Suprapubic skin (tissue), 4 donors: Measurements from ENCODE around the gene LRRC4C. TPM values are rescaled to one million over a fixed set of nuclear protein-coding genes. Genes with fewer than 3 reads are reported as not detected.

Experiments
- DNase-seq, 2 donors: peaks; one replicate each; pipeline ENCODE4 v3.0.0-alpha.2; 2019; ENCODE audit warnings: low spot score in 2 of 2
- H3K27ac ChIP-seq: fragments of 200-600 bp; sonication (generic); one replicate; pipeline ENCODE4 v1.5.1; 2019
- H3K27me3 ChIP-seq: fragments of 200-600 bp; sonication (generic); one replicate; pipeline ENCODE4 v1.5.1; 2019
- H3K36me3 ChIP-seq: fragments of 200-600 bp; sonication (generic); one replicate; pipeline ENCODE4 v1.5.1; 2019
- H3K4me1 ChIP-seq: fragments of 200-600 bp; sonication (generic); one replicate; pipeline ENCODE4 v1.5.1; 2019
- H3K4me3 ChIP-seq: fragments of 200-600 bp; sonication (generic); one replicate; pipeline ENCODE4 v1.5.1; 2019; ENCODE audit warnings: mild to moderate bottlenecking
- H3K9me3 ChIP-seq: fragments of 200-600 bp; sonication (generic); one replicate; pipeline ENCODE4 v1.5.1; 2019
- CTCF ChIP-seq, 2 donors: fragments of 200-600 bp in 1 of 2; fragments of 450-650 bp in 1 of 2; sonication (generic) in 1 of 2; IDR thresholded peaks; one replicate each; pipeline ENCODE4 v1.5.1; 2016 to 2019; ENCODE audit warnings: antibody characterized with exemption in 2 of 2, mild to moderate bottlenecking in 1 of 2, moderate library complexity in 1 of 2
- EP300 ChIP-seq: sonication (generic); formaldehyde crosslinking; IDR thresholded peaks from one replicate; pipeline ENCODE4 v1.6.1; 2017; ENCODE audit warnings: antibody characterized with exemption
- POLR2A ChIP-seq, 2 donors: fragments of 450-650 bp; IDR thresholded peaks; one replicate each; pipeline ENCODE4 v1.6.1; 2017; ENCODE audit warnings: antibody characterized with exemption in 2 of 2, mild to moderate bottlenecking in 2 of 2, moderate library complexity in 2 of 2
- POLR2AphosphoS5 ChIP-seq, 3 donors: sonication (generic); formaldehyde crosslinking; IDR thresholded peaks; one replicate each; pipeline ENCODE4 v1.6.1; 2017; ENCODE audit warnings: antibody characterized with exemption in 3 of 3
- WGBS: methylation state at CpG from one replicate; pipeline ENCODE4 v1.1.5; 2018; 5-methylcytosine and 5-hydroxymethylcytosine counted together
- total RNA-seq, 4 donors: library from RNA; depleted of rRNA; stranded (reverse); fragments of >200 nt; gene quantifications; one replicate each; pipeline ENCODE4 v1.1.0, GENCODE V29; 2016

The LRRC4C gene
- total RNA-seq, 4 donors from 2014 or later, result 0.19 to 1.1 (median 0.60) TPM; not detected in 1

GRCh38 chr11:40306938-40307548 lies 1152.4 kb downstream of the LRRC4C start:
- Histone ChIP-seq H3K27me3 (no peaks in the 10 kb centered on the region), H3K36me3 (no peaks in the 10 kb centered on the region), H3K4me3 (no peak overlapping the region), H3K27ac (no peak overlapping the region), H3K4me1 (no peaks in the 10 kb centered on the region), H3K9me3 (no peaks in the 10 kb centered on the region)
- no peak for DNase-seq
- WGBS, result 19% methylated on average over 1 of the region's 1 CpG
- TF ChIP-seq CTCF (IDR thresholded peaks at IDR 0.05) (peak in 1 of 2 donors; percentile 25), POLR2AphosphoS5 (IDR thresholded peaks at IDR 0.05) (no peak)

GRCh38 chr11:40302669-40303068 lies 1156.8 kb downstream of the LRRC4C start:
- no peaks in the 10 kb centered on the region for H3K9me3 ChIP-seq
- no peaks in the 10 kb centered on the region for H3K27me3 ChIP-seq
- no peak for DNase-seq
- TF ChIP-seq POLR2A (IDR thresholded peaks at IDR 0.05) (no peak), POLR2AphosphoS5 (IDR thresholded peaks at IDR 0.05) (no peak), CTCF (IDR thresholded peaks at IDR 0.05) (no peak), EP300 (no peak)
- H3K4me3 ChIP-seq, result no peak overlapping the region
- no peaks in the 10 kb centered on the region for H3K36me3 ChIP-seq
- no peaks in the 10 kb centered on the region for H3K4me1 ChIP-seq
- WGBS, result 69% methylated on average over 4 of the region's 4 CpGs
- H3K27ac ChIP-seq, result no peak overlapping the region

GRCh38 chr11:40295466-40295865 lies 1164.0 kb downstream of the LRRC4C start:
- H3K4me1 ChIP-seq, result peaks cover 8% of the 10 kb centered on the region
- whole genome bisulfite sequencing, result 25% methylated on average over 4 of the region's 4 CpGs
- H3K36me3 ChIP-seq, result no peaks in the 10 kb centered on the region
- no peak overlapping the region for H3K27ac ChIP-seq
- TF ChIP-seq CTCF (IDR thresholded peaks at IDR 0.05), result no peak
- TF ChIP-seq POLR2A (IDR thresholded peaks at IDR 0.05), result no peak
- no peak for TF ChIP-seq POLR2AphosphoS5 (IDR thresholded peaks at IDR 0.05)
- no peak for TF ChIP-seq EP300
- DNase-seq, result no peak
- H3K4me3 ChIP-seq, result no peak overlapping the region
- peaks cover 8% of the 10 kb centered on the region for H3K27me3 ChIP-seq
- H3K9me3 ChIP-seq, result no peaks in the 10 kb centered on the region

- H3K36me3 ChIP-seq, result no peaks in the 10 kb centered on the region
- H3K9me3 ChIP-seq, result no peaks in the 10 kb centered on the region
- DNase-seq, result no peak
- H3K4me3 ChIP-seq, result no peak overlapping the region
- no peak for TF ChIP-seq POLR2AphosphoS5 (IDR thresholded peaks at IDR 0.05)
- no peak for TF ChIP-seq EP300
- no peak for TF ChIP-seq POLR2A (IDR thresholded peaks at IDR 0.05)
- no peak for TF ChIP-seq CTCF (IDR thresholded peaks at IDR 0.05)
- WGBS, result 84% methylated on average over 9 of the region's 9 CpGs
- peaks cover 8% of the 10 kb centered on the region for H3K4me1 ChIP-seq
- H3K27me3 ChIP-seq, result peaks cover 8% of the 10 kb centered on the region
- no peak overlapping the region for H3K27ac ChIP-seq
Observed at GRCh38 chr11:40294741-40295140, 1164.7 kb downstream of the LRRC4C start.

GRCh38 chr11:40294349-40294735 lies 1165.1 kb downstream of the LRRC4C start:
- WGBS, result 80% methylated on average over 13 of the region's 13 CpGs
- DNase-seq, result no peak

More at GRCh38 chr11:40294349-40294735, 1165.1 kb downstream of the LRRC4C start:
- Histone ChIP-seq H3K36me3 (no peaks in the 10 kb centered on the region), H3K4me1 (peaks cover 8% of the 10 kb centered on the region), H3K27me3 (peaks cover 8% of the 10 kb centered on the region), H3K27ac (no peak overlapping the region), H3K9me3 (no peaks in the 10 kb centered on the region), H3K4me3 (peak overlapping the region; percentile 47)
- TF ChIP-seq EP300 (no peak), POLR2AphosphoS5 (IDR thresholded peaks at IDR 0.05) (no peak), POLR2A (IDR thresholded peaks at IDR 0.05) (no peak)
